Right renal pelvis (tissue), 4 donors: ENCODE results near the gene UNC93B1. TPM values are rescaled to one million over a fixed set of nuclear protein-coding genes. Genes with fewer than 3 reads are reported as not detected.
"Not testable (repeated sequence)": the region's sequence is repeated elsewhere in the genome, so short reads cannot be mapped to it uniquely, and the experiment has no call there.

Experiments
- DNase-seq, 4 donors: peaks; one replicate each; pipeline ENCODE4 v3.0.0-alpha.2; 2013; ENCODE audit warnings: low read depth in 4 of 4, low spot score in 3 of 4, missing footprints in 1 of 4
- polyA plus RNA-seq, 4 donors: library from polyadenylated mRNA; unstranded; fragments of 120-200 nt; gene quantifications; one replicate each; pipeline ENCODE4 v1.2.1, GENCODE V29; 2013; ENCODE audit not compliant: insufficient read length in 4 of 4

UNC93B1 gene
- polyA plus RNA-seq, 4 donors = 8.0 to 13.8 (median 9.4) TPM

- DNase-seq = not testable (repeated sequence)
Observed at GRCh38 chr11:67954251-67954650, 49.6 kb downstream of the UNC93B1 start.

GRCh38 chr11:67950705-67951104, 53.2 kb downstream of the UNC93B1 start:
- DNase-seq = not testable (repeated sequence)

- DNase-seq = not testable (repeated sequence)
Observed at GRCh38 chr11:67947785-67948184, 56.1 kb downstream of the UNC93B1 start.

GRCh38 chr11:67946403-67946802, 57.5 kb downstream of the UNC93B1 start:
- DNase-seq = not testable (repeated sequence)

- DNase-seq = not testable (repeated sequence)
Observed at GRCh38 chr11:67943406-67943805, 60.5 kb downstream of the UNC93B1 start.

Other genes with a start within 250 kb of the UNC93B1 start
- 1 to 10 TPM; 1.5 to 3.0 (median 2.2) TPM for gene ALDH3B1, start 6.2 kb upstream of the UNC93B1 start, polyA plus RNA-seq
- 100 to 1,000 TPM in 1 of 4 donors, 10 to 100 TPM in 3; 72.0 to 122 (median 81.9) TPM for gene NDUFS8, start 26.6 kb upstream of the UNC93B1 start, polyA plus RNA-seq
- gene TCIRG1, start 34.9 kb upstream of the UNC93B1 start, polyA plus RNA-seq = 10 to 100 TPM; 17.6 to 28.9 (median 20.6) TPM
- 10 to 100 TPM; 30.7 to 48.7 (median 32.0) TPM for gene CHKA, start 117.3 kb upstream of the UNC93B1 start, polyA plus RNA-seq
- gene KMT5B, start 209.2 kb upstream of the UNC93B1 start, polyA plus RNA-seq = 10 to 100 TPM; 61.7 to 83.1 (median 80.9) TPM